ENCODE data around the gene ACOT7. TPM values are rescaled to one million over a fixed set of nuclear protein-coding genes. Genes with fewer than 3 reads are reported as not detected.
"Not testable (repeated sequence)": the region's sequence is repeated elsewhere in the genome, so short reads cannot be mapped to it uniquely, and the experiment has no call there.

The ACOT7 gene
- total RNA-seq, 1 donor from 2014 or later = 21.8 TPM

- DNase-seq (ENCODE audit: low read depth in 2 of 2) = no peak
These were observed 77.1 kb downstream of the ACOT7 start for GRCh38 chr1:6316240-6317097.

DNA sequence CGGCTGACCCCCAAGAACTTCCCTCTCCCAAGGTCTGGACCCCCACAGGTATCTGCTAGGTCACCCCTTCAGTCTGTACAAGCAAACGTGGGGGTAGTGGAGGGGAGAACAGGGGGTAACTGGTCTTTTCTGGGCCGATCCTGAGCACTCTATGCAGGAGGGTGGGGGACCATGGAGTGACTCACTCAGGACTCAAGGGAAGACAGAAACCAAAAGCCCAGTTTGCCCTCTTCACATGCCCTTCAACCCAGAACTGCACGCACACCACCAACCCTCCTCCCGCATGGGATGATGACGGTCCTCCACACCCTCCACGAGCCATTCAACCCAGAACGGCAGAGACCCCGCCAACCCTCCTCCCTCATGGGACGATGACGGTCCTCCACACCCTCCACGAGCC lies 79.1 kb downstream of the ACOT7 start:
- DNase-seq (ENCODE audit: low read depth in 2 of 2) = no peak

DNA sequence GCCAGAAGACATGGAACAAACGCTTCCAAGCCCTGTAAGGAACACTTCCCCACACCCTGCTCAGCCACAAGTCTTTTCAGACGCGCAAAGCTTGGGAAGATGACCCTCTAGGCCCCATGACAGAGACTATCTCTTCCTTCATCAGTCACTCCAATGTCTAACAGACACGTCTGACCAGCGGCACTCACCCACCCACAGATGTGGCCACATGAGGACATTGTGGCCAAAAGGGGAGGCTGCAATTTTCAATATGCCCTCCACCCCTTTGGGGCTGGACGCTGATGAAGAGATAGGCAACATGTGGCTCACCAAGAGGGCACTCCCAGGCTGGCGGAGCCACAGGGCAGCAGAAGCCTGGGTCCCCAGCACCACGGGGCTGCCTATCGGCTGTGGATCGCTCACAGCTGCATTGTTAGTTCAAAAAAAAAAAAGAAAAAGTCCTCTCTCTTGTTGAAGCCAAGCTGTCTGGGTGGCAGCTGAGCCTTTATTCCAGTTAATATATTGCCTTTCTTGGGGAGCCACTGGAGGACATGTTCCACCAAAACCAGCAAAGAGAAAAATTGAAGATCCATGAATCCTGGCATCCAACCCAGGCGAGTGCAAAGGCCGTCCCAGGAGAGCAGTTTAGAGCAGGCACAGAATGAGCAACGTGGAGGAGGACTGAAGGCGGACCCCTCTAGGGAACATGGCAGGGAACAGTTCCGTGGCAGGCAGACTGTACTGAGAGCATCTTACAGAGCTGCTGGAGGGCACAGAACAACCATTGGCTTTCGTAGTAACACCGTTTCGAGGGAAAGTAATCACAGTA lies 80.0 kb downstream of the ACOT7 start:
- DNase-seq (ENCODE audit: low read depth in 2 of 2) = no peak

- DNase-seq (ENCODE audit: low read depth in 2 of 2) = no peak
These were observed 83.3 kb downstream of the ACOT7 start for GRCh38 chr1:6310116-6310848.

- DNase-seq (ENCODE audit: low read depth in 2 of 2) = no peak
These were observed 84.0 kb downstream of the ACOT7 start for GRCh38 chr1:6309564-6309963.

- no peak for DNase-seq (ENCODE audit: low read depth in 2 of 2)
These were observed 85.1 kb downstream of the ACOT7 start for GRCh38 chr1:6308449-6308848.

GRCh38 chr1:6307682-6308081 lies 85.9 kb downstream of the ACOT7 start:
- not testable (repeated sequence) for DNase-seq (ENCODE audit: low read depth in 2 of 2)

GRCh38 chr1:6307099-6307498 lies 86.5 kb downstream of the ACOT7 start:
- no peak for DNase-seq (ENCODE audit: low read depth in 2 of 2)

GRCh38 chr1:6303397-6304012 lies 90.1 kb downstream of the ACOT7 start:
- no peak for DNase-seq (ENCODE audit: low read depth in 2 of 2)

DNA sequence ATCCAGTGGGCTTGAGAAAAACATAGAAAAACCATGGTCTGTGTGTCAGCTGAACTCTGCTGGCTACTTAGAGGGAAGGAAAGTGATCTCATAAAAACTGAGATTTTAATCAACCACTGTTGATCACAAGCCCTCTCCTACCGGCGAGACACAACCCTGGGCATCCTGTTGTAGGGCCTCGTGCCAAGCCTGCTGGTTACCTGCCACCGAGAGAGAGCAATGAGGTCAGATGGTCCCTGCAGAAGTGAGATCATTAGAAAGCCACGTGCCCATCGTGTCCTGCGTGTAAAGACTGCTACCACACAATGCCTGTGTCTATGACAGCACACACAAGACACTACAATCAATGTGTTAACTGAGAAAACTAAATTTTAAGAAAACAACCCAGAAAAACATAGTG lies 91.0 kb downstream of the ACOT7 start:
- peak in 1 of 2 donors; percentile 46 for DNase-seq (ENCODE audit: low read depth in 2 of 2)

GRCh38 chr1:6301526-6301925 lies 92.0 kb downstream of the ACOT7 start:
- no peak for DNase-seq (ENCODE audit: low read depth in 2 of 2)

GRCh38 chr1:6300342-6301048 lies 93.1 kb downstream of the ACOT7 start:
- peak in 1 of 2 donors; percentile 23 for DNase-seq (ENCODE audit: low read depth in 2 of 2)

DNA sequence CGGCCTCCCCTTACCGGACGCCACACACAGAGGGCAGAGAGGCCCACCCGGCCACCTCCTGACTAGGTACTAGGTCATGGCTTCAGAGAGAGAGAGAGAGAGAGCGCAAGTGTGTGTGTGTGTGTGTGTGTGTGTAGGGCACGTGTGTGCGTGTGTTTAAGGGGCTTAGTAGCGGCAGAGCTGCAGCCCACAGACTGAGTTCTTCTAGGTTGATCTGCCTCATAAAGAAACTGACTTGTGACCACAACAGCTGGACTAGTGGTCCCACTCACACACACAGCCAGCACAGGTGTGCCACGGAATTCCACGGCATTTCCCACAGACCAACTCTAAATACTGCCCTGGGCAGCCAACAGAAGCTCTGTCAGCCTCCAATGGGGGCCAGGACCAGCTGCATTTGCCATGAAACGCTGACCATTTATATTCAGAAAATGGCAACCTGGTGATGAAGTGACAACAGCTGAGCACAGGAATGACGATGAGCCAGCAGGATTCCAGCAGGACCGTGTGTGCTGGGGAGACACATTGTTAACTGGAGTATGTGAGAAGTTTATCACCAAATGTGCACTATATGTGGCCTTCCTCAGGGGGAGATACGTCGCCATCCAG lies 93.9 kb downstream of the ACOT7 start:
- no peak for DNase-seq (ENCODE audit: low read depth in 2 of 2)

DNA sequence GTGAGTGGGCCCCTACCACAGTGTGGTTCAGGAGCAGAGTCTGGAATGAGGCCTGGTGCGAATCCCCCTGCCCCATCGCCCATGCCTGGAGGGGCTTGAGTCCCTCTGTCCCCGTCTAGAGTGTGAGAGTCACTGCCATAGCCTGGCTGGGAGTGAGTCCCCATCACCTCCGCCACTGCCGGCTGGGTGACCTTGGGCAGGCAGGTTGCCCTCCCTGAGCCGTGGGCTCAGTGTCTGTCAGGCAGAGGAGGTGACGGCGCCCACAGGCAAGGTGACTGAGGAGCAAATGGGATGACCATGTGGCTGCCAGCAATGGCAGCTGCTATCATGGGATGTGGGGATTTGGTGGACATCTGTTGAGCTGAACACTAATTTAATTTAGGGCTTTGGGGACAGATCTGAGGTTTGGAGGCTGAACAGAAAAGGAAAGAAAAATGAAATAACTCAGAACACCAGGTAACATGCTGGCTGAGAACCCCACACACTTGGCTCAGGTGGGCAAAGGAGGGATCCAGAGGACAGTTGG lies 94.6 kb downstream of the ACOT7 start:
- DNase-seq (ENCODE audit: low read depth in 2 of 2) = no peak

DNA sequence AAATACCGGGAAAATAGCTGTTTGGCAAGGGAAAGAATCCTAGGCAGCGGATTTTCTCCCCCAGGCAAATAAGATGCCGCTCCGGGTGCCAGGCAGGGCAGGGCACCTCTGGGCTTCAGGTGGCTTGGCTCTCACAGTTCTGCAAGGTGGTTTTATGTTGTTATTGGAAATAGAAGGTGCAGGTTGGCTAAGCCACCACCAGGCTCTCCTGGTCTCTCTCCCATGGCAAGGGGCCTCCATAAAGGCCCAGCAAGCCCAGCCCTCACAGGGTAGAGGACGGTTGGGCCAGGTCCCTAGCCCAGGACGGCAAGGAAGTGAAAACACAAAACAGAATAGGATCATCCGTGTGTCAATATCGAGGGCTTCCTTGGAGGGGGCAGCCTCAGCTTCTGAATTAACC lies 95.0 kb downstream of the ACOT7 start:
- no peak for DNase-seq (ENCODE audit: low read depth in 2 of 2)

GRCh38 chr1:6295910-6296309 lies 97.7 kb downstream of the ACOT7 start:
- DNase-seq (ENCODE audit: low read depth in 2 of 2) = no peak

- DNase-seq (ENCODE audit: low read depth in 2 of 2) = no peak
These were observed 98.5 kb downstream of the ACOT7 start for GRCh38 chr1:6294890-6295556.

- DNase-seq (ENCODE audit: low read depth in 2 of 2) = no peak
These were observed 99.3 kb downstream of the ACOT7 start for GRCh38 chr1:6294080-6294889.

DNA sequence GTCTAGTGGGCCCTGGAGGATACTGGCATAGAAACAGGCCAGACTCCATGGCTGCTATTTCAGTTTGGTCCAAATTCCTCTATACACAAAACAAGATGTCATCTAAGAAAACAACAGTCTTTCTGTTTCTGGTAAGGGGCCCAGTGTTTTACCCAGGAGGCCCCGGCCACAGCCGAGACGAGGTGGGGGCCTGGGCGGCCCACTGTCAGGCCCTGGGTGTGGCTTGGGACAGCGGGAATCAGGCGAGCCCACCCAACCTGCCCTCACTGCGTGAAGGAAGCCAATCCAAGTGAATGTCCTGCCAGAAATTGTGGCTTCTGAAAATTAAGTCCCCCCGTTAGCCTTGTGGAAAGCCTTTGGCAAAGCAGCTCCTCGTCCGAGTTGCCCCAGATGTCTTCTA lies 101.5 kb downstream of the ACOT7 start:
- DNase-seq (ENCODE audit: low read depth in 2 of 2) = no peak
